Measurements from ENCODE around the gene FRZB.

FRZB gene

DNA sequence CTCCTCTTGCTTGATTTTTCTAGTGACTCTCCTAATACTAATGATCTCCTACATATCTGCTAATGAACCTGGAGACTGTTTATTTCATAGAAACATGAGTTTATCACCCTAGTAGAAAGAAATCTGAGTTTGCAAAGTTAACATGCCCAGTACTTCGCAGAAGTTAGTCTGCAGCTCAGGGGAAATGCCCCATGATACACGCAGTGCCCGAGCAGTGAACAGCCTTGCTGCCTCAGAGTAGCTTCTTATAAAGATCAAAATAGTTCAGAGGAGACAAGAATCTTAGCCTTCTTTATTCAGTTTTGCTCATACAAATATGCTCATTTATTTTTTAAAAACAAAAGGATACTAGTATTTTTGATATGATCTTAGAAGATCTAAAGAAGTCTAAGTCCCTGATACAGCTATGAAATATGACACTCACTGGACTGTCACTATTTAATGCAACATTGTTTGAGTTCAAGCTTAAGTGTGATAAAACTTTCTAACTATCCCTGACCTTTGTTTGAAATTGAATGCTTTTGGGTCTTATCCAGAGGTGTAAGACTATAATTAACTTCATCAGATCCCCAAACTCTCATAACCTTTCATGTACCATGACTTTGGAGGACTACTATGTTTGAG lies 20.5 kb downstream of the FRZB start:
- Histone ChIP-seq H3K27me3 (replicated peaks in 2 of 5; ENCODE audit: control insufficient read depth in 4 of 5, insufficient read depth in 5 of 5, low read length in 4 of 5) (no peaks in the 10 kb centered on the region), H3K36me3 (ENCODE audit: control insufficient read depth in 4 of 4, insufficient read depth in 4 of 4, low read length in 3 of 4) (no peaks in the 10 kb centered on the region), H3K27ac (ENCODE audit: insufficient read depth in 1 of 2, low read depth in 1 of 2, low read length in 2 of 2, poor library complexity in 1 of 2, severe bottlenecking in 2 of 2) (no peak overlapping the region), H3K4me3 (ENCODE audit: control insufficient read depth in 1 of 7, extremely low read depth in 1 of 7, insufficient read depth in 4 of 7, low read depth in 2 of 7, low read length in 6 of 7) (no peak overlapping the region), H3K4me1 (ENCODE audit: control extremely low read depth in 1 of 4, control insufficient read depth in 4 of 4, insufficient read depth in 4 of 4, low read length in 3 of 4) (peaks cover 0 to 2% (median 0%) of the 10 kb centered on the region in 4 experiments), H3K9me3 (ENCODE audit: control extremely low read depth in 1 of 5, control insufficient read depth in 4 of 5, insufficient read depth in 2 of 5, low read depth in 1 of 5, low read length in 4 of 5) (no peaks in the 10 kb centered on the region)
- 100% methylated on average over 2 of the region's 3 CpGs for WGBS (ENCODE audit: insufficient coverage)
- no peak for DNase-seq
- POLR2A ChIA-PET: interaction anchor here (0.7 kb wide), 1 partner anchor 1853 kb away, joined by 3 read pairs; no protein-coding TSS in a partner anchor
- CTCF ChIA-PET: no interaction called here

- Histone ChIP-seq H3K4me3 (ENCODE audit: control insufficient read depth in 1 of 7, extremely low read depth in 1 of 7, insufficient read depth in 4 of 7, low read depth in 2 of 7, low read length in 6 of 7) (no peak overlapping the region), H3K9me3 (ENCODE audit: control extremely low read depth in 1 of 5, control insufficient read depth in 4 of 5, insufficient read depth in 2 of 5, low read depth in 1 of 5, low read length in 4 of 5) (no peaks in the 10 kb centered on the region), H3K36me3 (ENCODE audit: control insufficient read depth in 4 of 4, insufficient read depth in 4 of 4, low read length in 3 of 4) (no peaks in the 10 kb centered on the region), H3K27ac (ENCODE audit: insufficient read depth in 1 of 2, low read depth in 1 of 2, low read length in 2 of 2, poor library complexity in 1 of 2, severe bottlenecking in 2 of 2) (no peak overlapping the region), H3K27me3 (replicated peaks in 2 of 5; ENCODE audit: control insufficient read depth in 4 of 5, insufficient read depth in 5 of 5, low read length in 4 of 5) (no peaks in the 10 kb centered on the region), H3K4me1 (ENCODE audit: control extremely low read depth in 1 of 4, control insufficient read depth in 4 of 4, insufficient read depth in 4 of 4, low read length in 3 of 4) (no peaks in the 10 kb centered on the region)
- 90% methylated on average over 2 of the region's 3 CpGs for WGBS (ENCODE audit: insufficient coverage)
- POLR2A ChIA-PET: no interaction called here
- no peak for DNase-seq
- CTCF ChIA-PET: no interaction called here
Measured at GRCh38 chr2:182836451-182836850, 30.0 kb downstream of the FRZB start.

GRCh38 chr2:182834293-182834692 lies 32.1 kb downstream of the FRZB start:
- DNase-seq: no peak
- H3K4me3 ChIP-seq (ENCODE audit: control insufficient read depth in 1 of 7, extremely low read depth in 1 of 7, insufficient read depth in 4 of 7, low read depth in 2 of 7, low read length in 6 of 7): no peak overlapping the region
- WGBS (ENCODE audit: insufficient coverage): no CpG with 5 or more reads among the region's 1 CpG
- POLR2A ChIA-PET: no interaction called here
- no peaks in the 10 kb centered on the region for H3K36me3 ChIP-seq (ENCODE audit: control insufficient read depth in 4 of 4, insufficient read depth in 4 of 4, low read length in 3 of 4)
- no peaks in the 10 kb centered on the region for H3K4me1 ChIP-seq (ENCODE audit: control extremely low read depth in 1 of 4, control insufficient read depth in 4 of 4, insufficient read depth in 4 of 4, low read length in 3 of 4)
- no peaks in the 10 kb centered on the region for H3K27me3 ChIP-seq (replicated peaks in 2 of 5; ENCODE audit: control insufficient read depth in 4 of 5, insufficient read depth in 5 of 5, low read length in 4 of 5)
- H3K9me3 ChIP-seq (ENCODE audit: control extremely low read depth in 1 of 5, control insufficient read depth in 4 of 5, insufficient read depth in 2 of 5, low read depth in 1 of 5, low read length in 4 of 5): peaks cover 0 to under 1% (median 0%) of the 10 kb centered on the region in 5 experiments
- no peak overlapping the region for H3K27ac ChIP-seq (ENCODE audit: insufficient read depth in 1 of 2, low read depth in 1 of 2, low read length in 2 of 2, poor library complexity in 1 of 2, severe bottlenecking in 2 of 2)
- CTCF ChIA-PET: no interaction called here

DNA sequence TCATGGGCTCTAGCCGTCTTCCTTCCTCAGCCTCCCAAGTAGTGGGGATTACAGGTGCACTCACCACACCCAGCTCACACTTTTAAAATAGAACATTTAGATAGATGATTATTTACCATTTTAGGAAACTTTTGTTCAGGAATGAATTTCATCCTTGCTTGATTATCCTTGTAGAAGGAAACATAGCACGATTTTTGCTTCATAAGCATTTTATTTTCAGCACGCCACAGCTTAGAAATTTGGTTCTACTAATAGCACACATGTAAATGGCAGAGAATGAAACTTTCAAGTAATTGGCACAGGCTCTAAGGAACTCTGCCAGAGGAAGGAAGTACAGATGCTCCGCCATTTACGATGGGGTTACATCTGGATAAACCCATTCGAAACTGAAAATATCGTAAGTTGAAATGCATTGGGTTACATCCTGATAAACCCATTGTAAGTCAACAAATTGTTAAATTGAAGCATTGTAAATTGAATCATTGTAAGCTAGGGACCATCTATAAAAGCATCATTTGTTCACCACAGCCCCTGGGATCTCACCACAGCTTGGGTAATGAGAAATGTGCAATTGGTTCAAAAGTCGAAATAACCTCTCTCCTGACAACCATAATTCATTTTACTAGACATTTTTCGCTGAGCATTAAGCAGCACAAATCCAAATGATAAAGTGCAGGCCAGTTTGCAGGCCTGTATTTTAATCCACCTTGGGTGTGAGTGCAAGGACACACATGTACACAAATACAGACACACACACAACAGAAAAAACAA lies 33.2 kb downstream of the FRZB start:
- Histone ChIP-seq H3K36me3 (ENCODE audit: control insufficient read depth in 4 of 4, insufficient read depth in 4 of 4, low read length in 3 of 4) (no peaks in the 10 kb centered on the region), H3K27me3 (replicated peaks in 2 of 5; ENCODE audit: control insufficient read depth in 4 of 5, insufficient read depth in 5 of 5, low read length in 4 of 5) (no peaks in the 10 kb centered on the region), H3K4me1 (ENCODE audit: control extremely low read depth in 1 of 4, control insufficient read depth in 4 of 4, insufficient read depth in 4 of 4, low read length in 3 of 4) (no peaks in the 10 kb centered on the region), H3K27ac (ENCODE audit: insufficient read depth in 1 of 2, low read depth in 1 of 2, low read length in 2 of 2, poor library complexity in 1 of 2, severe bottlenecking in 2 of 2) (no peak overlapping the region), H3K4me3 (ENCODE audit: control insufficient read depth in 1 of 7, extremely low read depth in 1 of 7, insufficient read depth in 4 of 7, low read depth in 2 of 7, low read length in 6 of 7) (no peak overlapping the region), H3K9me3 (ENCODE audit: control extremely low read depth in 1 of 5, control insufficient read depth in 4 of 5, insufficient read depth in 2 of 5, low read depth in 1 of 5, low read length in 4 of 5) (peaks cover 0 to 1% (median 0%) of the 10 kb centered on the region in 5 experiments)
- ChIA-PET POLR2A (no interaction called here), CTCF (no interaction called here)
- WGBS (ENCODE audit: insufficient coverage): 92% methylated on average over 7 of the region's 9 CpGs
- DNase-seq: no peak

GRCh38 chr2:182831921-182832320 lies 34.5 kb downstream of the FRZB start:
- POLR2A ChIA-PET: no interaction called here
- Histone ChIP-seq H3K4me3 (ENCODE audit: control insufficient read depth in 1 of 7, extremely low read depth in 1 of 7, insufficient read depth in 4 of 7, low read depth in 2 of 7, low read length in 6 of 7) (no peak overlapping the region), H3K27ac (ENCODE audit: insufficient read depth in 1 of 2, low read depth in 1 of 2, low read length in 2 of 2, poor library complexity in 1 of 2, severe bottlenecking in 2 of 2) (no peak overlapping the region), H3K36me3 (ENCODE audit: control insufficient read depth in 4 of 4, insufficient read depth in 4 of 4, low read length in 3 of 4) (no peaks in the 10 kb centered on the region), H3K9me3 (ENCODE audit: control extremely low read depth in 1 of 5, control insufficient read depth in 4 of 5, insufficient read depth in 2 of 5, low read depth in 1 of 5, low read length in 4 of 5) (peaks cover 0 to 1% (median 0%) of the 10 kb centered on the region in 5 experiments), H3K27me3 (replicated peaks in 2 of 5; ENCODE audit: control insufficient read depth in 4 of 5, insufficient read depth in 5 of 5, low read length in 4 of 5) (no peaks in the 10 kb centered on the region), H3K4me1 (ENCODE audit: control extremely low read depth in 1 of 4, control insufficient read depth in 4 of 4, insufficient read depth in 4 of 4, low read length in 3 of 4) (no peaks in the 10 kb centered on the region)
- 100% methylated on average over 1 of the region's 3 CpGs for WGBS (ENCODE audit: insufficient coverage)
- no peak for DNase-seq
- CTCF ChIA-PET: no interaction called here

- no peaks in the 10 kb centered on the region for H3K27me3 ChIP-seq (replicated peaks in 2 of 5; ENCODE audit: control insufficient read depth in 4 of 5, insufficient read depth in 5 of 5, low read length in 4 of 5)
- no peak for DNase-seq
- no peak overlapping the region for H3K27ac ChIP-seq (ENCODE audit: insufficient read depth in 1 of 2, low read depth in 1 of 2, low read length in 2 of 2, poor library complexity in 1 of 2, severe bottlenecking in 2 of 2)
- H3K36me3 ChIP-seq (ENCODE audit: control insufficient read depth in 4 of 4, insufficient read depth in 4 of 4, low read length in 3 of 4): no peaks in the 10 kb centered on the region
- CTCF ChIA-PET: no interaction called here
- H3K4me3 ChIP-seq (ENCODE audit: control insufficient read depth in 1 of 7, extremely low read depth in 1 of 7, insufficient read depth in 4 of 7, low read depth in 2 of 7, low read length in 6 of 7): no peak overlapping the region
- POLR2A ChIA-PET: no interaction called here
- no peaks in the 10 kb centered on the region for H3K4me1 ChIP-seq (ENCODE audit: control extremely low read depth in 1 of 4, control insufficient read depth in 4 of 4, insufficient read depth in 4 of 4, low read length in 3 of 4)
- H3K9me3 ChIP-seq (ENCODE audit: control extremely low read depth in 1 of 5, control insufficient read depth in 4 of 5, insufficient read depth in 2 of 5, low read depth in 1 of 5, low read length in 4 of 5): peaks cover 0 to 1% (median 0%) of the 10 kb centered on the region in 5 experiments
Measured at GRCh38 chr2:182831101-182831500, 35.3 kb downstream of the FRZB start.

GRCh38 chr2:182827182-182827879 lies 39.1 kb downstream of the FRZB start:
- Histone ChIP-seq H3K9me3 (ENCODE audit: control extremely low read depth in 1 of 5, control insufficient read depth in 4 of 5, insufficient read depth in 2 of 5, low read depth in 1 of 5, low read length in 4 of 5) (peaks cover 0 to 1% (median 0%) of the 10 kb centered on the region in 5 experiments), H3K4me1 (ENCODE audit: control extremely low read depth in 1 of 4, control insufficient read depth in 4 of 4, insufficient read depth in 4 of 4, low read length in 3 of 4) (no peaks in the 10 kb centered on the region), H3K4me3 (ENCODE audit: control insufficient read depth in 1 of 7, extremely low read depth in 1 of 7, insufficient read depth in 4 of 7, low read depth in 2 of 7, low read length in 6 of 7) (no peak overlapping the region), H3K27me3 (replicated peaks in 2 of 5; ENCODE audit: control insufficient read depth in 4 of 5, insufficient read depth in 5 of 5, low read length in 4 of 5) (no peaks in the 10 kb centered on the region), H3K27ac (ENCODE audit: insufficient read depth in 1 of 2, low read depth in 1 of 2, low read length in 2 of 2, poor library complexity in 1 of 2, severe bottlenecking in 2 of 2) (no peak overlapping the region), H3K36me3 (ENCODE audit: control insufficient read depth in 4 of 4, insufficient read depth in 4 of 4, low read length in 3 of 4) (no peaks in the 10 kb centered on the region)
- no peak for DNase-seq
- POLR2A ChIA-PET: no interaction called here
- WGBS (ENCODE audit: insufficient coverage): 100% methylated on average over 1 of the region's 2 CpGs
- CTCF ChIA-PET: no interaction called here

Measured in common myeloid progenitor, CD34-positive (primary cell).